HepG2 (cell line): ENCODE results near the gene MAVS. TPM values are rescaled to one million over a fixed set of nuclear protein-coding genes. Genes with fewer than 3 reads are reported as not detected.

Source experiments
- ATAC-seq: fragments of 200-7000 bp; cut with Tn5 transposase; 3 replicates; pipeline ENCODE4 v1.9.1; 2020; ENCODE audit warnings: mild to moderate bottlenecking, moderate library complexity
- BruUV-seq: library from RNA; stranded (reverse); fragments of 400-500 nt; replicated peaks from 2 replicates; lab custom pipeline; 2021; lab: Mats Ljungman, UMichigan
- CTCF ChIA-PET: fragments of 300-600 bp; formaldehyde crosslinking; extraction: SDS; loops from one replicate; lab custom pipeline; 2021; ENCODE audit warnings: low total read pairs, inconsistent platforms, low intra/inter-chr PET ratio; lab: Yijun Ruan, JAX
- POLR2A ChIA-PET: fragments of 350-600 bp; sonication (Branson Sonifier 250); formaldehyde crosslinking; loops from one replicate; lab custom pipeline; 2020; ENCODE audit warnings: antibody characterized with exemption, inconsistent platforms; lab: Yijun Ruan, JAX
- DNase-seq: peaks from one replicate; pipeline ENCODE4 v3.0.0-alpha.2; 2015; ENCODE audit warnings: low spot score
- FAIRE-seq: peaks from 3 replicates; lab custom pipeline; 2011; peaks lifted over from hg19 to GRCh38; lab: Jason Lieb, UNC
- H2AFZ ChIP-seq: one replicate; pipeline ENCODE4 v1.6.1; 2011; ENCODE audit warnings: low read length, inconsistent platforms
- H3K27ac ChIP-seq: fragments of 300-600 bp; 3 replicates; pipeline ENCODE4 v1.8.0; 2011; ENCODE audit warnings: mixed run types, mild to moderate bottlenecking, mixed read lengths, low read length, inconsistent platforms; ENCODE audit not compliant: insufficient read depth; ENCODE audit errors: extremely low read length
- H3K27me3 ChIP-seq, 2 experiments: fragments of 200-600 bp in 1 of 2; 2 replicates in 1 of 2; 3 replicates in 1 of 2; pipeline versions ENCODE4 v1.6.0 to v1.8.0; 2011; ENCODE audit warnings: low read length in 2 of 2, mild to moderate bottlenecking in 2 of 2, moderate library complexity in 2 of 2, inconsistent platforms in 1 of 2; ENCODE audit not compliant: insufficient read depth in 2 of 2, control insufficient read depth in 1 of 2
- H3K36me3 ChIP-seq, 2 experiments: fragments of 200-600 bp in 1 of 2; replicated peaks in 1 of 2; 2 replicates in 1 of 2; 3 replicates in 1 of 2; pipeline versions ENCODE4 v1.5.1 to v1.8.0; 2011; ENCODE audit warnings: low read length in 2 of 2, inconsistent platforms in 1 of 2; ENCODE audit not compliant: insufficient read depth in 2 of 2, control insufficient read depth in 1 of 2
- H3K4me1 ChIP-seq: 2 replicates; pipeline ENCODE4 v1.5.1; 2012; ENCODE audit warnings: low read length, inconsistent platforms; ENCODE audit not compliant: insufficient read depth
- H3K4me2 ChIP-seq: 2 replicates; pipeline ENCODE4 v1.6.0; 2011; ENCODE audit warnings: low read depth, low read length, inconsistent platforms
- H3K4me3 ChIP-seq, 3 experiments: fragments of 200-600 bp in 1 of 3; sonication (generic), shearing (Covaris generic) in 1 of 3; replicated peaks in 1 of 3; 2 replicates each; pipeline ENCODE4 v1.5.1; 2011 to 2016; ENCODE audit warnings: low read length in 3 of 3, inconsistent platforms in 2 of 3, low read depth in 2 of 3, mild to moderate bottlenecking in 2 of 3, control low read depth in 1 of 3, mixed read lengths in 1 of 3; ENCODE audit not compliant: insufficient read depth in 1 of 3
- H3K79me2 ChIP-seq: one replicate; pipeline ENCODE4 v1.6.1; 2011; ENCODE audit warnings: low read length, inconsistent platforms; ENCODE audit not compliant: insufficient read depth
- H3K9ac ChIP-seq: 2 replicates; pipeline ENCODE4 v1.6.0; 2011; ENCODE audit warnings: mild to moderate bottlenecking, low read depth, low read length, inconsistent platforms; ENCODE audit not compliant: insufficient read depth
- H3K9me3 ChIP-seq: 2 replicates; pipeline ENCODE4 v1.5.1; 2012; ENCODE audit warnings: mild to moderate bottlenecking, low read length
- H4K20me1 ChIP-seq: 2 replicates; pipeline ENCODE4 v1.6.0; 2011; ENCODE audit warnings: inconsistent platforms, mild to moderate bottlenecking, low read length, moderate library complexity; ENCODE audit not compliant: insufficient read depth
- ARID3A ChIP-seq: IDR thresholded peaks from 2 replicates; pipeline ENCODE4 v1.6.1; 2012; ENCODE audit warnings: low read depth, low read length, improper control_type of control experiment
- ATF1 ChIP-seq: IDR thresholded peaks from 2 replicates; pipeline ENCODE4 v1.6.1; 2016; ENCODE audit warnings: mild to moderate bottlenecking, control low read depth
- CAMTA2 ChIP-seq: sonication (generic); formaldehyde crosslinking; IDR thresholded peaks from 2 replicates; pipeline ENCODE4 v1.4.0; 2020; ENCODE audit warnings: mild to moderate bottlenecking, missing genetic modification reagents, borderline replicate concordance
- EP300 ChIP-seq, 3 experiments: sonication (generic) in 1 of 3; formaldehyde crosslinking in 1 of 3; IDR thresholded peaks; 2 replicates each; pipeline versions ENCODE4 v1.5.1 to v1.6.1; 2011 to 2020; ENCODE audit warnings: low read depth in 2 of 3, low read length in 2 of 3, borderline replicate concordance in 1 of 3, improper control_type of control experiment in 1 of 3, mild to moderate bottlenecking in 1 of 3, missing genetic modification reagents in 1 of 3, moderate library complexity in 1 of 3
- HES4 ChIP-seq: sonication (generic); formaldehyde crosslinking; IDR thresholded peaks from 2 replicates; pipeline ENCODE4 v1.9.0; 2021; ENCODE audit warnings: mild to moderate bottlenecking, missing genetic modification reagents, borderline replicate concordance
- KLF9 ChIP-seq: IDR thresholded peaks from 2 replicates; pipeline ENCODE4 v1.6.1; 2016; ENCODE audit warnings: low read depth
- MEIS1 ChIP-seq: sonication (generic); formaldehyde crosslinking; IDR thresholded peaks from 2 replicates; pipeline ENCODE4 v1.9.0; 2021; ENCODE audit warnings: mild to moderate bottlenecking, missing genetic modification reagents, moderate library complexity, borderline replicate concordance
- PLRG1 ChIP-seq: fragments of 450-650 bp; conservative IDR thresholded peaks from 2 replicates; pipeline ENCODE4 v1.6.1; 2016
- SRSF9 ChIP-seq: fragments of 200-400 bp; formaldehyde crosslinking; IDR thresholded peaks from 2 replicates; pipeline ENCODE4 v1.6.1; 2018; ENCODE audit warnings: borderline replicate concordance, mild to moderate bottlenecking, low read depth, low read length; ENCODE audit not compliant: insufficient read depth, poor library complexity, severe bottlenecking
- TMF1 ChIP-seq: sonication (generic); formaldehyde crosslinking; IDR thresholded peaks from 2 replicates; pipeline ENCODE4 v1.8.1; 2022; ENCODE audit warnings: low read depth, missing genetic modification reagents
- TRIM22 ChIP-seq: fragments of 450-650 bp; IDR thresholded peaks from 2 replicates; pipeline ENCODE4 v1.6.1; 2017
- ZNF142 ChIP-seq: sonication (generic); formaldehyde crosslinking; IDR thresholded peaks from 2 replicates; pipeline ENCODE4 v1.4.0; 2020; ENCODE audit warnings: missing genetic modification reagents
- ZNF33B ChIP-seq: sonication (generic); formaldehyde crosslinking; IDR thresholded peaks from 2 replicates; pipeline ENCODE4 v1.5.1; 2020; ENCODE audit warnings: mild to moderate bottlenecking, missing genetic modification reagents
- ZNF546 ChIP-seq: sonication (generic); formaldehyde crosslinking; conservative IDR thresholded peaks from 2 replicates; pipeline ENCODE4 v1.8.1; 2023; ENCODE audit warnings: mild to moderate bottlenecking, missing genetic modification reagents
- ZNF569 ChIP-seq: sonication (generic); formaldehyde crosslinking; IDR thresholded peaks from 2 replicates; pipeline ENCODE4 v1.5.0; 2020; ENCODE audit warnings: mild to moderate bottlenecking, missing genetic modification reagents, moderate library complexity, borderline replicate concordance
- WGBS: methylation state at CpG from one replicate; pipeline ENCODE4 v1.1.6; 2017; ENCODE audit warnings: low lambda C conversion rate; 5-methylcytosine and 5-hydroxymethylcytosine counted together
- in situ Hi-C: cut with HindIII; loops from 2 replicates; pipeline ENCODE4 v1.10.0; 2017; ENCODE audit warnings: low pct_unique_long_range_greater_than_20kb; ENCODE audit not compliant: extremely low pct_ligation_motif_present
- intact Hi-C: fragments of 100-400 bp; cut with micrococcal nuclease; formaldehyde crosslinking; loops from one replicate; pipeline ENCODE4 v1.10.0; 2022; ENCODE audit not compliant: unreplicated experiment
- polyA plus RNA-seq, 8 experiments: library from polyadenylated mRNA; depleted of rRNA in 3 of 8; stranded (reverse) in 7 of 8; unstranded in 1 of 8; fragments of >200 nt; fragmentation: Illumina TruSeq in 4 of 8; extraction: Trizol in 4 of 8; gene quantifications; 2 replicates each; pipeline versions ENCODE4 v1.2.1 to v1.2.3, GENCODE V29; 2011 to 2016; ENCODE audit warnings: low read depth in 4 of 8, missing spikeins in 1 of 8, mixed read lengths in 1 of 8; ENCODE audit not compliant: insufficient read depth in 1 of 8
- total RNA-seq, 5 experiments: library from RNA; depleted of rRNA; stranded (reverse); fragments of >200 nt; fragmentation: Illumina TruSeq; extraction: Trizol; gene quantifications; 2 replicates each; pipeline ENCODE4 v1.2.3, GENCODE V29; 2016; ENCODE audit warnings: low read depth in 1 of 5

Gene MAVS
- total and polyA plus RNA-seq, 2 of the 13 experiments (the other 11 are each of a cell fraction or from before 2014, with no cell fraction given): 27.3 to 36.6 TPM

DNA sequence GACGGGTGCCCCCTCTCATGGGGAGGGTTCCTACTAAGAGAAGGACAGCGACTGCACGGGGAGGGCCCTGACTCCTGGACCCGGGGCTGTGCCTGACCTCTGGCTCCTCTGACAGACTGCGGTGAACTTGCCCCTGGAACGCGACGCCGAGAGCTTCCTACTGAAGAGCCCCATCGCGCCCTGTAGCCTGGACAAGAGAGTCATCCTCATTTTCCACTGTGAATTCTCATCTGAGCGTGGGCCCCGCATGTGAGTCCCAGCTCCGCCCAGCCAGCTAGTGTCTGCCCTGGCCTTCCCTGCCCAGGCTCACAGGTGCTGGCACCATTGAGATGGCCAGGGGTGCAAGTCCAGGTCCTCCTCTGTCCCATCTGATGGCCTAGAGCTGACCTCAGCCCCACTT lies 43.3 kb upstream of the MAVS start:
- H3K27ac ChIP-seq: no peak overlapping the region
- CTCF ChIA-PET: no interaction called here
- TF ChIP-seq MEIS1 (CRISPR knock-in tag) (no peak), ZNF142 (CRISPR knock-in tag) (no peak), ZNF33B (CRISPR knock-in tag) (no peak), ZNF546 (CRISPR knock-in tag) (no peak), PLRG1 (no peak), ATF1 (no peak), HES4 (CRISPR knock-in tag) (no peak), EP300 (IDR thresholded peaks at IDR 0.05; ENCODE audit: low read depth in 2 of 2, low read length in 2 of 2) (no peak), EP300 (CRISPR knock-in tag; IDR thresholded peaks at IDR 0.05; ENCODE audit: borderline replicate concordance) (no peak), ARID3A (no peak), KLF9 (CRISPR knock-in tag) (no peak), TMF1 (CRISPR knock-in tag) (no peak), ZNF569 (CRISPR knock-in tag) (no peak), SRSF9 (no peak), CAMTA2 (CRISPR knock-in tag) (no peak), TRIM22 (no peak)

More for the DNA sequence above, 43.3 kb upstream of the MAVS start:
- DNase-seq (no peak), ATAC-seq (no peak), FAIRE-seq (no peak)
- H3K27me3 ChIP-seq: no peaks in the 10 kb centered on the region
- H3K4me1 ChIP-seq: peaks cover 41% of the 10 kb centered on the region
- H2AFZ ChIP-seq: no peak overlapping the region
- intact Hi-C loops (no loop called here), in situ Hi-C loops (no loop called here)
- H3K4me3 ChIP-seq: no peak overlapping the region
- POLR2A ChIA-PET: interaction anchor here (1.1 to 1.5 kb wide), 2 partner anchors 14 to 17 kb away, joined by 4 to 6 read pairs; partner anchors contain the start of gene AP5S1
- WGBS: 96% methylated on average over 14 of the region's 14 CpGs
- peaks cover 5% of the 10 kb centered on the region for H3K79me2 ChIP-seq
- H3K9me3 ChIP-seq: no peaks in the 10 kb centered on the region
- peaks cover 27 to 48% of the 10 kb centered on the region in 2 experiments for H3K36me3 ChIP-seq
- BruUV-seq: no TSS peak
- H3K4me2 ChIP-seq: no peak overlapping the region
- no peaks in the 10 kb centered on the region for H4K20me1 ChIP-seq
- no peak overlapping the region for H3K9ac ChIP-seq
